ENCODE measurements around the gene SS18L1.
A peak's percentile ranks its signal among the peaks of the same experiment; 100 is the strongest.

Gene SS18L1

GRCh38 chr20:62120365-62120762 is 23.2 kb upstream of the SS18L1 start:
- no peak for DNase-seq

GRCh38 chr20:62120990-62121775 is 22.4 kb upstream of the SS18L1 start:
- DNase-seq: no peak

- DNase-seq: peak; percentile 96
These were observed 21.6 kb upstream of the SS18L1 start, which contains the start of gene LSM14B for GRCh38 chr20:62121776-62122653. TSS of gene LSM14B (plus strand) at chr20:62122475. CDS start at chr20:62122667, 192 bp downstream.

- DNase-seq: peak; percentile 45
These were observed 20.7 kb upstream of the SS18L1 start for GRCh38 chr20:62122654-62123449.

- no peak for DNase-seq
These were observed 20.0 kb upstream of the SS18L1 start for GRCh38 chr20:62123450-62124118.

GRCh38 chr20:62126141-62126540 is 17.4 kb upstream of the SS18L1 start:
- DNase-seq: no peak

GRCh38 chr20:62127799-62128198 is 15.8 kb upstream of the SS18L1 start:
- DNase-seq: no peak

- no peak for DNase-seq
These were observed 15.1 kb upstream of the SS18L1 start for GRCh38 chr20:62128502-62128901.

- DNase-seq: no peak
These were observed 13.6 kb upstream of the SS18L1 start for GRCh38 chr20:62129731-62130531.

- DNase-seq: no peak
These were observed 11.8 kb upstream of the SS18L1 start for GRCh38 chr20:62131560-62132320.

- no peak for DNase-seq
These were observed 11.1 kb upstream of the SS18L1 start for GRCh38 chr20:62132421-62132820.

- DNase-seq: no peak
These were observed 10.3 kb upstream of the SS18L1 start for GRCh38 chr20:62133051-62133845.

GRCh38 chr20:62133864-62134263 is 9.7 kb upstream of the SS18L1 start:
- DNase-seq: no peak

- no peak for DNase-seq
These were observed 8.8 kb upstream of the SS18L1 start for GRCh38 chr20:62134735-62135231.

GRCh38 chr20:62135573-62136266 is 7.8 kb upstream of the SS18L1 start:
- DNase-seq: no peak

GRCh38 chr20:62136283-62137091 is 7.1 kb upstream of the SS18L1 start:
- DNase-seq: peak; percentile 36

GRCh38 chr20:62137092-62137384 is 6.5 kb upstream of the SS18L1 start:
- no peak for DNase-seq

GRCh38 chr20:62137478-62138203 is 5.9 kb upstream of the SS18L1 start:
- DNase-seq: no peak

All from activated gamma-delta T cell (primary cell).